OCI-M2 (cell line): Measurements from ENCODE around the gene SYNE1.
"Not testable (repeated sequence)": the region's sequence is repeated elsewhere in the genome, so short reads cannot be mapped to it uniquely, and the experiment has no call there.

Experiments
- DNase-seq: peaks from one replicate; lab custom pipeline; 2025; ENCODE audit not compliant: unreplicated experiment; lab: John Stamatoyannopoulos, UW

SYNE1 gene, protein sequence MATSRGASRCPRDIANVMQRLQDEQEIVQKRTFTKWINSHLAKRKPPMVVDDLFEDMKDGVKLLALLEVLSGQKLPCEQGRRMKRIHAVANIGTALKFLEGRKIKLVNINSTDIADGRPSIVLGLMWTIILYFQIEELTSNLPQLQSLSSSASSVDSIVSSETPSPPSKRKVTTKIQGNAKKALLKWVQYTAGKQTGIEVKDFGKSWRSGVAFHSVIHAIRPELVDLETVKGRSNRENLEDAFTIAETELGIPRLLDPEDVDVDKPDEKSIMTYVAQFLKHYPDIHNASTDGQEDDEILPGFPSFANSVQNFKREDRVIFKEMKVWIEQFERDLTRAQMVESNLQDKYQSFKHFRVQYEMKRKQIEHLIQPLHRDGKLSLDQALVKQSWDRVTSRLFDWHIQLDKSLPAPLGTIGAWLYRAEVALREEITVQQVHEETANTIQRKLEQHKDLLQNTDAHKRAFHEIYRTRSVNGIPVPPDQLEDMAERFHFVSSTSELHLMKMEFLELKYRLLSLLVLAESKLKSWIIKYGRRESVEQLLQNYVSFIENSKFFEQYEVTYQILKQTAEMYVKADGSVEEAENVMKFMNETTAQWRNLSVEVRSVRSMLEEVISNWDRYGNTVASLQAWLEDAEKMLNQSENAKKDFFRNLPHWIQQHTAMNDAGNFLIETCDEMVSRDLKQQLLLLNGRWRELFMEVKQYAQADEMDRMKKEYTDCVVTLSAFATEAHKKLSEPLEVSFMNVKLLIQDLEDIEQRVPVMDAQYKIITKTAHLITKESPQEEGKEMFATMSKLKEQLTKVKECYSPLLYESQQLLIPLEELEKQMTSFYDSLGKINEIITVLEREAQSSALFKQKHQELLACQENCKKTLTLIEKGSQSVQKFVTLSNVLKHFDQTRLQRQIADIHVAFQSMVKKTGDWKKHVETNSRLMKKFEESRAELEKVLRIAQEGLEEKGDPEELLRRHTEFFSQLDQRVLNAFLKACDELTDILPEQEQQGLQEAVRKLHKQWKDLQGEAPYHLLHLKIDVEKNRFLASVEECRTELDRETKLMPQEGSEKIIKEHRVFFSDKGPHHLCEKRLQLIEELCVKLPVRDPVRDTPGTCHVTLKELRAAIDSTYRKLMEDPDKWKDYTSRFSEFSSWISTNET (N-terminal part only)

DNA sequence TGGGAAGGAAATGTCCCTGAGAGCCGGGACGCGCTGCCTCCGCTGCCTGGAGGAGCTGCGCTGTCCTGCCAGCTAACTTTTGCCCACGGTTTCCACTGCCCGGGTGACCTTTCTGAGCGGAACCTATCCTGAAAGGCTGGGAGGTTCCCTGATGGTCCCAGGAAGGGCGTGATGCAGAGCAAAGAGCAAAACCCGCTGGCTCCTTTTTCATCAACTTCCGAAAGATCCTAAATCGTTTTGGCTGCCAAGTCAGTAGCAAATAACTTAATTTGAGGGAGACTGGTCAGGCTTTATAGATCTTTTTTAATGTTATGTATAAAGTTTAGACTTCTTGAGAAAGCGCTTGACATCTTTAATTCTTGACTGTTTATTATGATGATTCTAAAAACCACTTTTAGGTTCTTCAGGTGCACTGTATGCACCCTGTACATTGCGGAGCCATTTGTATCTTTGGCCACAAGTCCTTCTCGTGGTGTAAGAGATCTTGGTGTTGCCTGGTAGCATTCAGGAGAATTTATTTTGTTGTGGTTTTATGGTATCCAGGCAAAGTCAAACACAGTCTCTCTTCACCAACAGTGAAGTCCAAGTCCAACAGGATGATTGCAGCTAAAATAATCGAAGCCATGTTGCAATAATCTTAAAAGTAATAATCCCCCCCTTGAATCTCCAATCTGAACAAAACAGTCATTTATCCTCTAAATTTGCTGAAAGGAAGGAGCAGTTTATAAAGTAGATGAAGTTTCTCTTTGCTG lies at the start of gene SYNE1:
Gene SYNE1, minus strand, starts transcription at position 67 of the 752 bp plus-strand sequence. CDS start 9,031 bp downstream, outside the sequence.
- DNase-seq = no peak

DNA sequence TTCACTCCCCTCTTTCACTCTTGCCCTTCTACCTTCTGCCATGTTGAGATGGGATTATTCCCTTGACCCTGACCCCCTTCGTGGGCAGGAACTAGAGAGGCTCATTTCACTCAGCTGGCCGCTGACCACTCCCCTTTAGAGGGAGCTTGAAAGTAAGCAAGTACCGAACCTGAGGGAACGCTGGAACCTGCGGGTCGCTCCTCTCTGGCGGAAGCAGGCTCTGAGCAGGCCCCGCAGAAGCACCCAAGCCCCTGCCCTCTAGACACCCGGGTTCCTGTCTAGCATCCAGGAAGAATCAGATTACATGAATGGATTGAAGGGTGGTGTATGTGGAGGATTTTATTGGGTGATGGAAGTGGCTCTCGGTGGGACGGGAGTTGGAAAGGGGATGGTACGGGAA lies 48.7 kb upstream of the SYNE1 start:
- no peak for DNase-seq

DNA sequence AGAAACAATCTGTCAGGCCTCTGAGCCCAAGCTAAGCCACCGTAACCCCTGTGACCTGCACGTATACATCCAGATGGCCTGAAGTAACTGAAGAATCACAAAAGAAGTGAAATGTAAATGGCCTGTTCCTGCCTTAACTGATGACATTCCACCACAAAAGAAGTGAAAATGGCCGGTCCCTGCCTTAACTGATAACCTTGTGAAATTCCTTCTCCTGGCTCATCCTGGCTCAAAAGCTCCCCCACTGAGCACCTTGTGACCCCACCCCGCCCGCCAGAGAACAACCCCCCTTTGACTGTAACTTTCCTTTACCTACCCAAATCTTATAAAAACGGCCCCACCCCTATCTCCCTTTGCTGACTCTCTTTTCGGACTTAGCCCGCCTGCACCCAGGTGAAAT lies 45.8 kb upstream of the SYNE1 start:
- DNase-seq = not testable (repeated sequence)

- no peak for DNase-seq
These were observed 45.0 kb upstream of the SYNE1 start for GRCh38 chr6:152682141-152682540.

GRCh38 chr6:152680879-152681517 lies 43.8 kb upstream of the SYNE1 start:
- DNase-seq = no peak

- DNase-seq = no peak
These were observed 43.0 kb upstream of the SYNE1 start for GRCh38 chr6:152680151-152680550.

GRCh38 chr6:152673236-152673635 lies 36.1 kb upstream of the SYNE1 start:
- DNase-seq = no peak

DNA sequence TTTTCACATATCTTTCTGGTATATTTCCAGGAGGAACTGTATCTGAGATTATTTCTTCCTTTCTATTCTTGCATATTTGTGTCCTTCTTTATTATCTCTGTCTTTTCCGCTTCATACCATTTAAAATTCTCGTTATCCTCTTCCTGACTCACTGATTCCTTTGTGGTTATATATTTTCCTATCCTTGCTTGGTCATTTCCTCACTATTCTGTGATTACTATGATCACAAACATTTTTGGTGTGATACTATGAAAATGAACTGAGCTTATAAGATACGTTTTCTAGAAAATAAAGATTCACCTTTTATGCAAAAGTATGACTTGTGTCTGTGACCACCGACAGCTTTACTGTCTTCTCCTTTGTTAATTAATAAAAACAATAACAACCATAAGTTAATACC lies 34.0 kb upstream of the SYNE1 start:
- DNase-seq = no peak

DNA sequence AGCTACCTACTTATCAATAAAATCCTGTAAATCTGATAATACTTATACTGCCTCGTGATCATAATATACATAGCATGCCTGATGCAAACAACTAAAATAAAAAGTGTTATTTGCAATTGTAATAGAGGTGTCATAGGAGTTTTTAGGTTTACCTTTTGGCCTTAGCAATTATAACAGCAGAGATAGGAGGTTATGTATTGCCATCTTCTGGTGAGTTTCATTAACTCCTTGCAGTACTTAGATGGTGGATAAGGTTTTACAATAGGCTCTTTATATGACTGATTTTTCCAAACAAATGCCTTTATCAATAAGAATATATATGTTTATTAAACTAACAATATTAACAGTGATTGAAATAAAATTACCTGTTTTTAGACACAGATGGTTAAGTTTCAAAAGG lies 32.7 kb upstream of the SYNE1 start:
- DNase-seq = no peak

DNA sequence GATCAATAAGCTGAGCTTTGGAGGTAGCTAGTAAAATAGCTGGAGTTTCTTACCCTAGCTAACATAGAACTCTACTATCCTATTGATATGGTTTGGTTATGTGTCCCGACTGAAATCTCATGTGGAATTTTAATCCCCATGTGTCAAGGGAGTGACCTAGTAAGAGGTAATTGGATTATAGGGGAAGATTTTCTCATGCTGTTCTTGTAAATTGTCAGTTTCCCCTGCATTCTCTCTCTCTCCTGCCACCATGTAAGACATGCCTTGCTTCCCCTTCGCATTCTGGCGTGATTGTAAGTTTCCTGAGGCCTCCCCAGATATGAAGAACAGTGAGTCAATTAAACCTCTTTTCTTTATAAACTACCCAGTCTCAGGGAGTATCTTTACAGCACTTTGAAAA lies 24.6 kb upstream of the SYNE1 start:
- no peak for DNase-seq

GRCh38 chr6:152651986-152652385 lies 14.8 kb upstream of the SYNE1 start:
- no peak for DNase-seq

DNA sequence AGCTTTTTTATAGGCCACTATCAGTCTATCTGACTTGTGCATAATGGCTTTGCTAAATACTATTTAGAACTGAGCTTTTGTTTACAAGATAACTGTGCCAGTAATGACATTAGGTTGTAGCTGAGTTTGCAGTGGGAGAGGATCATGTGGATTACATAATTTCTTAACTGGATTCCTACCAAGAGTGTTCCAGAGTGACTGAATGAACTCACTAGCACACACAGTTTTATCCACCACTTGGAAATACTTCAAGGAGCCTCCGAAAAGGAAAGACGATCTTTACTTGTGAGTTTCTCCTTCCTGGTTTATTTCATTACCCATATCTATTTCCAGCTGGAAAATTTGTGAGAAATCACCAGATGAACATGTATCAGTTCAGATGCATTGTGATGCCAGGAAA lies 10.9 kb upstream of the SYNE1 start:
- no peak for DNase-seq

DNA sequence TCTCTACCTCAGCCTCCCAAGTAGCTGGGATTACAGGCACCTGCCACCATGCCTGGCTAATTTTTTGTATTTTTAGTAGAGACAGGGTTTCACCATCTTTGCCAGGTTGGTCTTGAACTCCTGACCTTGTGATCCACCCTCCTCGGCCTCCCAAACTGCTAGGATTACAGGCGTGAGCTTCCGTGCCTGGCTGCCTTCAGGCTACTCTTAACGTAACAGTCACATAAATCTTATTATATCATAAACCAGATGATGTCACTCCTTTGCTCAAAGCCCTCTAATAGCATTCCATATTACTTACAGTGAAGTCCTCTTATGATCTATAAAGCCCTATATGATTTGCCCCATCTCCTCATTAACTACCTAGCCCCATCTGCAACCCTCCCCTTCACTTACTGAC lies 9.6 kb upstream of the SYNE1 start:
- DNase-seq = not testable (repeated sequence)

DNA sequence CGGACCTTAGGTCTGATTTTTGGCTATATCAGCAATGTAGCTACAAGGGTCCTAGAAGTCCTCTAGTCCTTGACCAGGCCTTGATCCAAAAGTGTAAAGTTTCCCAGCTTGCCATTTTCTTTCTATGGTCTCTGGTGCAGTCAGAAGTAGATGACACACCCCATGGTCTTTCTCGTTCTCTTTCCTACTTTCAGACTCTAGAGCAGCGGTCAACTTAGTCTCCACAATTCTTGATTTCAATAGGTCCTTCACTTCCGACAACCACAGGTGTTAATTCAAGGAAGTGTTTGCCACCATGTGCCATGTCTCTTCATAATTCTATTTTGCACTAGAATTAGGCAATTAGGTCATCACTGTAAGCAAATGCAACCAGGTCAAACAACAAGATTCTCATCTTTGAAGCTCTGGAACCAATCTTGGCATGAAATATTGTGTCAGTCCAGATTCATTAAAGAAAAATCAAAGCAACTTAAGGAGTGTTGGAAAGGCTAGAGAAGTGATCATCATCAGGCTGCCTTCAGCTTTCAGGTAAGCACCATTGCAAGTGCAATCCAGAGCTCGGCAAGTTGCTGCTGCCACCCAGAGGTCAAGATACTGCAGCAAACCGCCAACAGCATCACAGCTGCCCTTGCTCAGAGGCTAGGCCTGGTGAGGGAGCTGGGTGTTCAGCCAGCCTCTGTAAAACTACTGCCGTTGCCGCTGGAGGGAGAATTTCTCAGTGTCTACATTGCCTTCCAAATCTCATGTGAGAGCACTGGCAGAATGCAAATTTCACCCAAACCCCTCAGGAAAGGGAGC lies 5.6 kb upstream of the SYNE1 start:
- no peak for DNase-seq

DNA sequence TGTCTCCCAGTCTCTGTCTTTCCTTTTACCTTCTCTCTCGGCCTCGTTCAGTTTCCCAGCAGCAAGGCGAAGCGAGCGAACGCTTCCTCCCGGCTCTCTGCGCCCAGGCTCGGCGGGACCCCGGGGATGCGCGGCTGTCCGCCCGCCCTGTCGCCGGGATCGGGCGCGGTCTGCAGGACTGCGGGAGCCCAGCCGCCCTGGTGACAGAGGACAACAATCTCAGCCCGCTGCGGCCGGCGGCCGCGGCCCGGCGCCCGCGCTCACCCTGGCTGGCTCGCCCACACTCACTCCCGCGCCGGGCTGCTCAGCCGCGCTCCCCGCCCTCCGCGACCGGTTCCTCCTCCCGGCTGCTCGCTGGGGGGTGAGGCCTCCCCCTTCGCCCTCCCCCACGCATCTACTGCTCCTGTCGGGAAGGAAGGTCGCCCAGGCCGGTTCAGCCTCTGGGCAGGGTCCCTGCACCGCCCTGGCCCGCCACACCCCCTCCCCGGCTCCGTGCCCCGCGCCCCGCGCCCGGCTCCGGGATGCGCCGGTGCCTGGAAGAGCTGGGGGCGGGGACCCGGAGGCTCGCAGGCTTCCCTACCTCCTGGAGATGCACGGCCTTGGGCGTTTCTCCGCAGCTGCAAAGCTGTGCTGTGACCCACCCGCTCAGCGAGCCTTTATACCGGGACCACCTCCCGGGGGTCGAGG lies 410 bp downstream of the SYNE1 start:
- DNase-seq = no peak

- no peak for DNase-seq
These were observed 1.0 kb downstream of the SYNE1 start for GRCh38 chr6:152636021-152636608.

DNA sequence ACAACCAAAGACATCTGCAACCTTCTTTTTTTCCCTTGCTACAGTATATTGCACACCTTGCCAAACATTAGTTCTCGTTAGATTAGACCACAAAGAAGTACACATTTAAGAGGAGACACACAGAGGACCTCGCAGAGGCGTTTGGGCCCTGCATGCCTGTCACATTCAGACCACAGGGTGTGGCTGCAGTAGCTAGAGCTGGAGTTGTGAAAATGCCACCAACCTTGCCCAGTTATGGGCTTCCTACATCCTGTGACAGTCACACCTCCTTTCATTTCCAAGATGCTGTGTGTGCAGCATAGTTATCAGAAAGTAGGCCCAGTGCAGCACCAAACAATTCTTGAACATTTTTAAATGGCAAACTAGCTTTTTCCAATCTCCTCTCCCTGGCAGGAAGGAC lies 2.4 kb downstream of the SYNE1 start:
- no peak for DNase-seq

- no peak for DNase-seq
These were observed 4.9 kb downstream of the SYNE1 start for GRCh38 chr6:152632121-152632782.
